RWPE2 (cell line): ENCODE results near the gene PTPRM.

ENCODE experiments used
- ATAC-seq: fragments of 200-7000 bp; cut with Tn5 transposase; 3 replicates; pipeline ENCODE4 v1.9.1; 2021; ENCODE audit warnings: low read depth
- DNase-seq: peaks from one replicate; pipeline ENCODE4 v3.0.0-alpha.2; 2020; ENCODE audit warnings: low spot score
- H3K27ac ChIP-seq: fragments of 450-650 bp; 2 replicates; pipeline ENCODE4 v1.5.1; 2017; ENCODE audit warnings: mild to moderate bottlenecking; ENCODE audit not compliant: poor library complexity, severe bottlenecking
- H3K27me3 ChIP-seq: fragments of 250-450 bp; sonication (Bioruptor Pico); 2 replicates; pipeline ENCODE4 v1.5.1; 2021; ENCODE audit warnings: mild to moderate bottlenecking, moderate library complexity; ENCODE audit not compliant: insufficient read depth, poor library complexity, severe bottlenecking
- H3K36me3 ChIP-seq: fragments of 250-450 bp; sonication (Bioruptor Pico); 2 replicates; pipeline ENCODE4 v1.5.1; 2020; ENCODE audit warnings: low read depth, mild to moderate bottlenecking, moderate library complexity
- H3K4me1 ChIP-seq: fragments of 250-450 bp; sonication (Bioruptor Pico); 2 replicates; pipeline ENCODE4 v1.5.1; 2021; ENCODE audit warnings: mild to moderate bottlenecking, moderate library complexity; ENCODE audit not compliant: insufficient read depth, poor library complexity, severe bottlenecking
- H3K4me3 ChIP-seq: fragments of 250-450 bp; sonication (Bioruptor Pico); 2 replicates; pipeline ENCODE4 v1.5.1; 2021; ENCODE audit warnings: mild to moderate bottlenecking, moderate library complexity; ENCODE audit not compliant: severe bottlenecking
- H3K9me3 ChIP-seq: fragments of 250-450 bp; sonication (Bioruptor Pico); 2 replicates; pipeline ENCODE4 v1.5.1; 2021; ENCODE audit warnings: mild to moderate bottlenecking, moderate library complexity; ENCODE audit not compliant: severe bottlenecking
- TF ChIP-seq, protein P1 (sequence below): fragments of 450-650 bp; IDR thresholded peaks from one replicate; pipeline ENCODE4 v1.5.1; 2017; ENCODE audit warnings: mild to moderate bottlenecking, moderate library complexity; ENCODE audit not compliant: poor library complexity, severe bottlenecking

Gene PTPRM

DNA sequence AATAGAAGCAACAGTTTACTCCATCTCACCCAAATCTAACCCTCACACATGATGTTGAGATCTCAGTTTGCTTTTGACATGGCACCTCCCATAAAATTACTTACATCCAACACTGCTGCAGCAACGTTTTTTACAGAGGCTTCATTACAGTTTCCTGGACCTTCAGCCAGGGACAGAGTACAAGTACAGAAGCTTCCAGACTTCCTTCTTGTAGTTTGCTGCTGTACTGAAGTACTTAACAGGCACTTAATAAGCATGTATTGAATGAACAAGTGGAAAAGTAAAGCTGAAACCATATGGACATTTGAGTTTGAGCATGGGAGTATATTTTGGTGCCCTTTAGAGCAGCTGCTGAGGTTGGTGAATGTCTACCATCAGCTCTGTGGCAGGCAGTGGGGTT lies 514.2 kb downstream of the PTPRM start:
- H3K9me3 ChIP-seq: no peaks in the 10 kb centered on the region
- no peak overlapping the region for H3K27ac ChIP-seq
- no peaks in the 10 kb centered on the region for H3K4me1 ChIP-seq
- H3K4me3 ChIP-seq: no peak overlapping the region
- ATAC-seq (no peak), DNase-seq (no peak)
- H3K36me3 ChIP-seq: no peaks in the 10 kb centered on the region
- TF ChIP-seq, protein P1, sequence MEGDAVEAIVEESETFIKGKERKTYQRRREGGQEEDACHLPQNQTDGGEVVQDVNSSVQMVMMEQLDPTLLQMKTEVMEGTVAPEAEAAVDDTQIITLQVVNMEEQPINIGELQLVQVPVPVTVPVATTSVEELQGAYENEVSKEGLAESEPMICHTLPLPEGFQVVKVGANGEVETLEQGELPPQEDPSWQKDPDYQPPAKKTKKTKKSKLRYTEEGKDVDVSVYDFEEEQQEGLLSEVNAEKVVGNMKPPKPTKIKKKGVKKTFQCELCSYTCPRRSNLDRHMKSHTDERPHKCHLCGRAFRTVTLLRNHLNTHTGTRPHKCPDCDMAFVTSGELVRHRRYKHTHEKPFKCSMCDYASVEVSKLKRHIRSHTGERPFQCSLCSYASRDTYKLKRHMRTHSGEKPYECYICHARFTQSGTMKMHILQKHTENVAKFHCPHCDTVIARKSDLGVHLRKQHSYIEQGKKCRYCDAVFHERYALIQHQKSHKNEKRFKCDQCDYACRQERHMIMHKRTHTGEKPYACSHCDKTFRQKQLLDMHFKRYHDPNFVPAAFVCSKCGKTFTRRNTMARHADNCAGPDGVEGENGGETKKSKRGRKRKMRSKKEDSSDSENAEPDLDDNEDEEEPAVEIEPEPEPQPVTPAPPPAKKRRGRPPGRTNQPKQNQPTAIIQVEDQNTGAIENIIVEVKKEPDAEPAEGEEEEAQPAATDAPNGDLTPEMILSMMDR: no peak
- no peaks in the 10 kb centered on the region for H3K27me3 ChIP-seq

DNA sequence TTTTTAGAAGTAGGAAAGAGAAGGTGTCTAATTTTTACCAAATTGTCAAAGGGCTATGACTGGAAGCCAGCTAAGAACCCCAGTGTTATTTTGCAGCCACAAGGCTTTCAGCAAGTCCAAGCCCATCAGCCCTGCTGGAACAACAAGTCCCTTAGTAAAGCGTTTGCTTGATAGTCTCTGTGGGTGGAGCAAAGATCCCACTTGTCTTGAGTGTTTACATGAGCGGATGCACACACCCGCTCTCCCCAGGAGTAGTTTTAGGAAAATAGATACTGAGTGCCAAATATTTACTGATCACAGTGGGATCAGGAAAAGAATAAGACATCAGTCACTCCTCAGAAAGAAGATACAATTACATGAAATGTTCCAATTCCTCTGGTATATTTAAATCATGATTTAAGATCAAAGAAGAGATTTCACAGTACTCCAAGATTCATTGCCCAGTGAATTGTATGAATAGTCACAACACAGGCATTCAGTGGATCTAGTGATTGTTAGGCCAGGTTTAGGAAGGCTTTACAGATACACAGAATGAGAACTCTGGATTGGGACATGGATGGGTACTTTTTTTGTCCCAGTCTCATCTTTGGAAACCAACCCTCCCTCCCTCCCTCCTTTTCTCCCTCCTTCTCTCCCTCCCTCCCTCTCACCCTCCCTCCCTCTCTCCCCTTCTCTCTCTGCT lies 514.9 kb downstream of the PTPRM start:
- Histone ChIP-seq H3K4me1 (no peaks in the 10 kb centered on the region), H3K9me3 (no peaks in the 10 kb centered on the region), H3K27me3 (no peaks in the 10 kb centered on the region), H3K36me3 (no peaks in the 10 kb centered on the region), H3K27ac (no peak overlapping the region), H3K4me3 (no peak overlapping the region)
- ATAC-seq: no peak
- no peak for DNase-seq
- TF ChIP-seq, protein P1: no peak

DNA sequence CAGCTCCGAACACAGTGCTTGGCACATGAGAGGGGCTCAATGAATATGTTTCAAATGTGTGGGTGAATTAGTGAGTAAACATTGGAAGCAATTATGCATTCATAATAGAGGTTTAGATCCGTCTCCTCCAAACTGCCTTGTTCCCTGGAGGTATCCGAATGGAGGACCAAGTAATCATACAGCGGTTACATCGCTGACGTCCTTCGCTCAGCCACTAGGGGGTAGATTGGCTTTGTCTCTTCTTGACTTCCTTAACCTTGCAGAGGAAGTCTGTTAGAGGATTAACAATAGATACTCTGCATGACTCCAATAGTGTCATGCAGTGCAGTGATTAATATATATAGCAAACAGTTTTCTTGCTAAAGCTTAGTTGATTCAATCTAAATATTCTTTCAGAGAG lies 517.0 kb downstream of the PTPRM start:
- no peaks in the 10 kb centered on the region for H3K4me1 ChIP-seq
- no peaks in the 10 kb centered on the region for H3K9me3 ChIP-seq
- DNase-seq (no peak), ATAC-seq (peak; percentile 72)
- no peak overlapping the region for H3K4me3 ChIP-seq
- TF ChIP-seq, protein P1: peak; percentile 67
- no peak overlapping the region for H3K27ac ChIP-seq
- H3K27me3 ChIP-seq: no peaks in the 10 kb centered on the region
- no peaks in the 10 kb centered on the region; the same call in 1 of the 2 replicates for H3K36me3 ChIP-seq

DNA sequence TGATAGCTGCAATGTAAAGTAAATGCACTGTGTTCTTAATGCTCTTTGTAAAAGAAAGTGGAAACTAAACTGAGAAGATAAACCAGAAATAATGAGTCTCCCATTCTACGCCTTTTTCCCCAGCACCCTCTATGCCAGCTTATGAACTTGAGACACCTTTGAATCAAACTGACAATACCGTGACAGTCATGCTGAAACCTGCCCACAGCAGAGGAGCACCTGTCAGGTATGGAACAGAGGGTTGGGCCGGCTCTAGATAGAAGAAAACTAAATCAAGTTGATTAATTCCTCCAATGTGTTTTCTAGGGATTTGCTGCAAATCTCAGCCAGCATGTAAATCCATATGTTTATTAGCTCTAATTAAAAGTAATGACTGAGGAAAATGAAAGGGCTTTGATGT lies 521.5 kb downstream of the PTPRM start:
- TF ChIP-seq, protein P1: no peak
- no peak overlapping the region for H3K27ac ChIP-seq
- no peak overlapping the region for H3K4me3 ChIP-seq
- no peaks in the 10 kb centered on the region for H3K27me3 ChIP-seq
- no peaks in the 10 kb centered on the region for H3K9me3 ChIP-seq
- ATAC-seq (peak; percentile 50; the same call in 1 of the 3 replicates), DNase-seq (no peak)
- H3K4me1 ChIP-seq: no peaks in the 10 kb centered on the region
- no peaks in the 10 kb centered on the region; the same call in 1 of the 2 replicates for H3K36me3 ChIP-seq

DNA sequence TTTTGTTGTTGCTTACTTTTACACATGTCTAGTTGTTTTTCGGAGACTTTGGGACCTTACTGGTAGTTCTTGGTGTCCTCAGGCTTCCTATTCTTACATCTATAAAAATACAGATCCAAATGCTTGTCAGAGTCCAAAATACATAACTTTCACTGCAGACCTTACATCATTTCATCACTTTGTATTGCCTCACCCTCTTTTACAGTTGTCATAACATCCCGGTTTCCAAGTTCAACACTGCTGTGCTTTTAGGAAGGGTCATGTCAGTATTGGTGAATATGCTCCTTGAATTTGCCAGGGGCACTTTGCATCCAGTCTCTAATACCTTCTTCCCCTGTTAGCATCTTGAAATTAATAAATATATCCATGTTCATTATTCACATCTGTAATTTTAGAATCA lies 523.9 kb downstream of the PTPRM start:
- ATAC-seq (no peak), DNase-seq (no peak)
- H3K27ac ChIP-seq: no peak overlapping the region
- no peaks in the 10 kb centered on the region for H3K27me3 ChIP-seq
- H3K9me3 ChIP-seq: no peaks in the 10 kb centered on the region
- no peaks in the 10 kb centered on the region; the same call in 1 of the 2 replicates for H3K36me3 ChIP-seq
- no peaks in the 10 kb centered on the region for H3K4me1 ChIP-seq
- TF ChIP-seq, protein P1: no peak
- H3K4me3 ChIP-seq: no peak overlapping the region
